MM.1S (cell line): ENCODE measurements around the gene TRIM38.

ENCODE experiments used
- CTCF ChIP-seq: fragments of 300-600 bp; sonication (generic); IDR thresholded peaks from 2 replicates; pipeline ENCODE4 v1.5.1; 2016; ENCODE audit warnings: antibody characterized with exemption, low read length, mixed read lengths
- EZH2 ChIP-seq: fragments of 300-600 bp; sonication (generic); optimal IDR thresholded peaks from 2 replicates; pipeline ENCODE3; 2017; ENCODE audit warnings: low read depth, mild to moderate bottlenecking, antibody characterized with exemption, low read length, mixed read lengths

GRCh38 chr6:25913741-25914140 is 48.9 kb upstream of the TRIM38 start:
- TF ChIP-seq CTCF: no peak
- no peak for TF ChIP-seq EZH2
